ENCODE results near the gene ARHGAP18. TPM values are rescaled to one million over a fixed set of nuclear protein-coding genes. Genes with fewer than 3 reads are reported as not detected.

Gene ARHGAP18
- total and polyA plus RNA-seq, 2 experiments from 2014 or later: 12.5 to 23.8 TPM

GRCh38 chr6:129624488-129624887 lies 85.5 kb downstream of the ARHGAP18 start:
- TF ChIP-seq EZH2phosphoT487 (IDR thresholded peaks at IDR 0.05; ENCODE audit: insufficient read depth, low read depth): no peak
- TF ChIP-seq EZH2 (IDR thresholded peaks at IDR 0.05; ENCODE audit: insufficient read depth, poor library complexity, severe bottlenecking): no peak
- WGBS, 2 experiments (ENCODE audit: low coverage in 1 of 2, low lambda C conversion rate in 2 of 2, missing lambda C conversion rate in 2 of 2): 89 to 90% methylated on average over 5 of the region's 5 CpGs
- in situ Hi-C loops (cut with MboI): no loop called here

GRCh38 chr6:129623008-129623732 lies 86.8 kb downstream of the ARHGAP18 start:
- H3K27me3 ChIP-seq (replicated peaks; ENCODE audit: insufficient read depth): no peaks in the 10 kb centered on the region
- no peak for TF ChIP-seq EZH2 (IDR thresholded peaks at IDR 0.05; ENCODE audit: insufficient read depth, poor library complexity, severe bottlenecking)
- TF ChIP-seq EZH2phosphoT487 (IDR thresholded peaks at IDR 0.05; ENCODE audit: insufficient read depth, low read depth): no peak
- H2AFZ ChIP-seq: no peak overlapping the region
- peaks cover 7% of the 10 kb centered on the region for H3K4me1 ChIP-seq (ENCODE audit: insufficient read depth)
- no peak overlapping the region for H3K4me2 ChIP-seq (ENCODE audit: unreplicated experiment)
- H4K20me1 ChIP-seq (ENCODE audit: insufficient read depth): no peaks in the 10 kb centered on the region
- H3K36me3 ChIP-seq (ENCODE audit: low read depth): no peaks in the 10 kb centered on the region
- no peaks in the 10 kb centered on the region for H3K79me2 ChIP-seq (ENCODE audit: insufficient read depth)
- no peak overlapping the region for H3K9ac ChIP-seq
- WGBS, 2 experiments (ENCODE audit: low coverage in 1 of 2, low lambda C conversion rate in 2 of 2, missing lambda C conversion rate in 2 of 2): 84 to 91% methylated on average over 3 of the region's 3 CpGs
- no peak overlapping the region for H3K4me3 ChIP-seq
- DNase-seq: no peak
- no peaks in the 10 kb centered on the region for H3K9me3 ChIP-seq (ENCODE audit: low read depth)
- no peak overlapping the region for H3K27ac ChIP-seq
- H3F3A ChIP-seq (ENCODE audit: insufficient read depth): peaks cover 21% of the 10 kb centered on the region; the same call in 1 of the 2 replicates
- H3K9me2 ChIP-seq (ENCODE audit: insufficient read depth): no peaks in the 10 kb centered on the region
- in situ Hi-C loops (cut with MboI): no loop called here

More at GRCh38 chr6:129624488-129624887, 85.5 kb downstream of the ARHGAP18 start:
- Histone ChIP-seq H2AFZ (no peak overlapping the region), H4K20me1 (ENCODE audit: insufficient read depth) (no peaks in the 10 kb centered on the region), H3K9ac (no peak overlapping the region), H3K4me2 (ENCODE audit: unreplicated experiment) (no peak overlapping the region), H3K9me2 (ENCODE audit: insufficient read depth) (no peaks in the 10 kb centered on the region), H3K27me3 (replicated peaks; ENCODE audit: insufficient read depth) (no peaks in the 10 kb centered on the region), H3K79me2 (ENCODE audit: insufficient read depth) (no peaks in the 10 kb centered on the region), H3K4me1 (ENCODE audit: insufficient read depth) (no peaks in the 10 kb centered on the region), H3F3A (ENCODE audit: insufficient read depth) (peaks cover 23% of the 10 kb centered on the region; the same call in 1 of the 2 replicates), H3K4me3 (no peak overlapping the region), H3K9me3 (ENCODE audit: low read depth) (no peaks in the 10 kb centered on the region), H3K36me3 (ENCODE audit: low read depth) (0 out of 2 replicates have a peak, but pooled peaks cover 2% of the 10 kb centered on the region), H3K27ac (no peak overlapping the region)
- DNase-seq: no peak

GRCh38 chr6:129621252-129621651 lies 88.7 kb downstream of the ARHGAP18 start:
- WGBS, 2 experiments (ENCODE audit: low coverage in 1 of 2, low lambda C conversion rate in 2 of 2, missing lambda C conversion rate in 2 of 2): 98 to 100% methylated on average over 4 of the region's 4 CpGs
- Histone ChIP-seq H3K27me3 (replicated peaks; ENCODE audit: insufficient read depth) (no peaks in the 10 kb centered on the region), H3K9me3 (ENCODE audit: low read depth) (no peaks in the 10 kb centered on the region), H4K20me1 (ENCODE audit: insufficient read depth) (no peaks in the 10 kb centered on the region), H3K27ac (no peak overlapping the region), H3K36me3 (ENCODE audit: low read depth) (no peaks in the 10 kb centered on the region), H3K79me2 (ENCODE audit: insufficient read depth) (no peaks in the 10 kb centered on the region), H3K4me1 (ENCODE audit: insufficient read depth) (peaks cover 17% of the 10 kb centered on the region), H3K4me2 (ENCODE audit: unreplicated experiment) (no peak overlapping the region), H3F3A (ENCODE audit: insufficient read depth) (peaks cover 12% of the 10 kb centered on the region; the same call in 1 of the 2 replicates), H3K4me3 (no peak overlapping the region), H3K9ac (no peak overlapping the region), H3K9me2 (ENCODE audit: insufficient read depth) (no peaks in the 10 kb centered on the region), H2AFZ (no peak overlapping the region)
- no peak for TF ChIP-seq EZH2phosphoT487 (IDR thresholded peaks at IDR 0.05; ENCODE audit: insufficient read depth, low read depth)
- TF ChIP-seq EZH2 (IDR thresholded peaks at IDR 0.05; ENCODE audit: insufficient read depth, poor library complexity, severe bottlenecking): no peak
- in situ Hi-C loops (cut with MboI): no loop called here
- DNase-seq: no peak

- H3K36me3 ChIP-seq (ENCODE audit: low read depth): no peaks in the 10 kb centered on the region
- H3K79me2 ChIP-seq (ENCODE audit: insufficient read depth): no peaks in the 10 kb centered on the region
- no peaks in the 10 kb centered on the region for H4K20me1 ChIP-seq (ENCODE audit: insufficient read depth)
- in situ Hi-C loops (cut with MboI): no loop called here
- no peaks in the 10 kb centered on the region for H3K9me2 ChIP-seq (ENCODE audit: insufficient read depth)
- H3K4me2 ChIP-seq (ENCODE audit: unreplicated experiment): no peak overlapping the region
- TF ChIP-seq EZH2 (IDR thresholded peaks at IDR 0.05; ENCODE audit: insufficient read depth, poor library complexity, severe bottlenecking) (no peak), EZH2phosphoT487 (IDR thresholded peaks at IDR 0.05; ENCODE audit: insufficient read depth, low read depth) (no peak)
- peaks cover 22% of the 10 kb centered on the region for H3K4me1 ChIP-seq (ENCODE audit: insufficient read depth)
- H3K4me3 ChIP-seq: no peak overlapping the region
- no peak for DNase-seq
- no peaks in the 10 kb centered on the region for H3K27me3 ChIP-seq (replicated peaks; ENCODE audit: insufficient read depth)
- no peak overlapping the region for H2AFZ ChIP-seq
- no peak overlapping the region for H3K27ac ChIP-seq
- H3K9me3 ChIP-seq (ENCODE audit: low read depth): no peaks in the 10 kb centered on the region
- 0 out of 2 replicates have a peak, but pooled peaks cover 8% of the 10 kb centered on the region for H3F3A ChIP-seq (ENCODE audit: insufficient read depth)
- no peak overlapping the region for H3K9ac ChIP-seq
Observed at GRCh38 chr6:129620234-129620610, 89.8 kb downstream of the ARHGAP18 start.
